SKM-1 treated with dmso at 0.1 percent for 144 hours (cell line): ENCODE data around the gene LRRC34.

ENCODE experiments used
- DNase-seq: peaks from one replicate; lab custom pipeline; 2025; ENCODE audit not compliant: unreplicated experiment; lab: John Stamatoyannopoulos, UW

Gene LRRC34

DNA sequence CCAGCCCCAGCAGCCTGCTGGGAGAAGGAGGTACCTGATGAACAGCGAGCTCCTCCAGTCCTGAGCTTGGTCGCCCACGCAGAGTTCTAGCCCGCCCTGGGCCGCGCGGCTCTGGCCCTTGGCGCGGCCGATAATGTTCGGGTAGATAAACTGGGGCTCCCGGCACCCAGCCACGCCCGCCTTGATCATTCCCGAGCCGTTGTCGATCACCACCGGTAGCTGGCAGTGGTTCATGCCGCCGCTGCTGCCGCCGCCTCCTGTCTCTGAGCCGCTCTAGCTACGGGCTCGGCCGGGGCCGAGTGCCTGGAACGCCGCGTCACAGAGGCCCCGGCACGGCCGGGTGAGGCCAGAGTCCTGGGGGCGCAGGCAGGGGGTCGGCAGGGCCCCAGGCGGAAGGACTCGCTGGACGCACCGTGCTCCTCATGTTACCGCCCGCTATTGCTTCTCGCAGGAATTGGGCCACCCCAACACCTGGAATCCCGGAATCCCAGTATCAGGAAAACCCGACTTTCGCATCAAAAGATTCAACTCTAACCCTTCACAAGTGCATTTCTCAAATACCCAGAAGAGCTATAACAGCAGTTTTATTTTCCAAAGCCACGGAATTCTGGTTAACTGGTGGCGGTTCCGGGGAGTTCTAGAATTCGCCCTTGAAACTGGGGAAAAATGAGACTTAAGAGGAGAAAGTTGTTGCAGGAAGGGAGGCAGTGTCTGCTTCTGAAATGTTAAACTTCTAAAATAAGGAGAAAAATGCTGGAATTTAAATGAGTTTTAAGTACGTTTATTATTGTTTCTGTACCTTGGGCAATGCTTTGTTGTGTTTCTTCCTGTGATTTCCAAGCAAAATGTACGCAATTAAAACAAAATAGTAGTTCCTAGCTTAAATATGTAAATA lies 43.2 kb downstream of the LRRC34 start, which contains the start of gene ACTRT3:
Gene ACTRT3 (minus strand): TSS at position 275 of the 895 bp plus-strand sequence. CDS start 41 bp downstream, at position 234.
- DNase-seq: peak; percentile 37

DNA sequence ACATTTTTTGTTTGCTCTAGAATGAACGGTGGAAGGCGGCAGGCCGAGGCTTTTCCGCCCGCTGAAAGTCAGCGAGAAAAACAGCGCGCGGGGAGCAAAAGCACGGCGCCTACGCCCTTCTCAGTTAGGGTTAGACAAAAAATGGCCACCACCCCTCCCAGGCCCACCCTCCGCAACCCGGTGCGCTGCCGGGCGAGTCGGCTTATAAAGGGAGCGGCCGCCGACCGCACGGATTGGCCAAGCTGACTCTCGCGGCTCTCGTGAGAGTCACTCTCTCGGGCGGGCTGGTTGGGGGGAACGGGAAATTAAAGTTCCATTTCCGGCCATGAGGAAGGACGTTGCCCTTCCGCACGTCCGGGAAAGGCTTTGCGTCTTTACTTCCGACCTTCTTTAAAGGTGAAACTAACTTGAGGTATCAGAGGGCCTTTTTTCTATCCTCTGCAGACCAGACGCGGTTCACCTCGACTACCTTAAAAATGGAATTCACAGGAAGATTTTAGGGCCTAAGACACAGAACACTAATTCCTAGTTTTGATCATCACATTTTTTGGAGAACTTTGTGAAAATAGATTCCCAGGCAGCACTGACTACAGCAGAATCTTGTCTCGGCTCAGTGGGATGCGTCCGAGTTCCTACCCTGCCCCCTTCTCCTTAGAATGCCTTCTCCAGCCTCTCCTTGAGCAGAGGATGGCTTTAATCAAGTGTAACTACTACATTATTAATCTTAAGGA lies 47.7 kb downstream of the LRRC34 start, which contains the start of gene TERC:
Gene TERC (minus strand): TSS at position 179 of the 731 bp plus-strand sequence.
- peak; percentile 35 for DNase-seq

- peak; percentile 76 for DNase-seq
These were observed 48.3 kb downstream of the LRRC34 start for GRCh38 chr3:169764312-169764881.

GRCh38 chr3:169760479-169760878 lies 52.2 kb downstream of the LRRC34 start:
- no peak for DNase-seq

DNA sequence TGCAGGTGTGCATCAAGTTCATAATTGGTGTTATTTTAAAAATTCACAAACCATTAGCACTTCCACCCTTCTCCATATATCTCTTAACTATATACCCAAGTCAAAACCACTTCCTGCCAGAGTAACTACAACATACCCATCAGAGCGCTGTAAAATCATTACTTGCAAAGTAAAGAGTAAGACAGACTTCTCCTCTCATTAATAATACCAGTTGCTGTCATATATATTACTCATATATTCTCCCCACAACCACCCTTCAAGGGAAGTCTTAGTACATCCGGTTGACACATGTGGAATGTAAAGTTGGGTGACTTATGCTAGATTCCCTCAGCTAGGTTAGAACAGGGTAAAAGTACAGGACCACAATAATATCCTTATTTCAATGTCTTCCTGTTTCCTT lies 53.4 kb downstream of the LRRC34 start:
- no peak for DNase-seq

DNA sequence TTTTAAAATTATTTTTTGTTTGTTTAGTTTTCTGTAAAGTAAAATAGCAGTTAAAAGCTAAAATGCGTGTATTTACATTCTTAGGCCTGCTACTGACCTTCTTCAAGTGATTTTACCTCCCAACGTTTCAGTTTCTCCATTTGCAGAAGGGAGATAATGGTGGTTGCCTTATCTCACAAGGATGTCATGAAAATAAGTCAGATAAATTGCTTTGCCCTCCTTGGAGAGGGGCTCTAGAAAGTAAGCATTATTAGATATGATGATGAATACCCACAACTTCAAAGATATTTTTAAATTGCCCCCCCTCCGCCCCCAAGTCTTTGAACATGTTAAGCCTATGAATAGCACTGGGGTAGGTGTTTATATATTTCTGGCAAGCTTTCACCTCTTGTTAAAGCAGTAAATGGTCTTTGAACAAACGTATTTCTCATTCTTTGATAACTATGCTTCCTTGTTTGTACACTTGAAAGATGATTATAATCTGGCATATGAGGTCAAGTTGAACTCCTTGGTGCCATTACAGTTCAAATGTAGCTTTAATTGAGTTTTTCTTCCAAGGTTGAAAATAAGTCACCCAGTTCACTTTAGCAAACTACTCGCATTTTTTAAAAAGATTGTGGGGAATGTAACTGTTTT lies 54.2 kb downstream of the LRRC34 start:
- no peak for DNase-seq

- DNase-seq: no peak
These were observed 57.2 kb downstream of the LRRC34 start for GRCh38 chr3:169755488-169755887.

DNA sequence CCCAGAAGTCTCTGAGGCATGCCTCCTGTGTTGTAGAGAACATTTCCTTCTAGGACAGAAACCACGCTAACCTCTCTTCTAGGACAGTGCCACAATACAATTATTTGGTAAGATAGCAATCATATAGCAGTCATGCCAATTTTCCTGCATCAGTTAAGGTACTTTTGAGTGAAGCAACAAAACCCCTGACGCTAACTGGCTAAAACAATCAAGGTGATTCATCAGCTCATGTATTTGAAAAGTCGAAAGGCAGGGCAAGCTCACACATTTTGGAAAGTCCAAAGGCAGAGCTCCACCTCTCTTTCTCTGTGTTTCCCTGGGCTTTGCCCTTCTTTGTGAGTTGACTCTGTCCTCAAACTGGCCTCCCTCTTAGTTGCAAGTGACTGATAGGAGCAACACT lies 58.0 kb downstream of the LRRC34 start:
- no peak for DNase-seq

GRCh38 chr3:169751875-169752274 lies 60.8 kb downstream of the LRRC34 start:
- DNase-seq: no peak

GRCh38 chr3:169750665-169751064 lies 62.0 kb downstream of the LRRC34 start:
- DNase-seq: no peak

DNA sequence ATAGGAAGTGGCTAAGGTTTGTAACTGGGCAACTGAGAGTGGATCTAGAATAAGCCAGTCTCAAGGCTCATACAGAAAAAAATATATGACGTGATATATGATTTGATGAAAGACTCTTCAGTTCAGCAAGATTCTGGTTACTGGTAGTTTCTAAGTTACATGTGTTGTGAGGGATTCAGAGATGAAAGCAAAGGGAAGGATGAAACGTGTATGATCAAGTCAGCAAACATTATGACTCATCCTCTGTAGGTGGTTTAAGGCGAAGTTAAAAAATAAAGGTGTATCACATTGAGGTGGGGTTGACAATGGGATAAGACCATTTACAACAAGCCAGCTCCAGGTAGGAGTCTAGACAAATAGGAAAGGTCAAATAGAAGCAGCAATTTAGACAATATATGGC lies 64.0 kb downstream of the LRRC34 start:
- no peak for DNase-seq

- DNase-seq: peak; percentile 45
These were observed 65.8 kb downstream of the LRRC34 start for GRCh38 chr3:169746924-169747323.

DNA sequence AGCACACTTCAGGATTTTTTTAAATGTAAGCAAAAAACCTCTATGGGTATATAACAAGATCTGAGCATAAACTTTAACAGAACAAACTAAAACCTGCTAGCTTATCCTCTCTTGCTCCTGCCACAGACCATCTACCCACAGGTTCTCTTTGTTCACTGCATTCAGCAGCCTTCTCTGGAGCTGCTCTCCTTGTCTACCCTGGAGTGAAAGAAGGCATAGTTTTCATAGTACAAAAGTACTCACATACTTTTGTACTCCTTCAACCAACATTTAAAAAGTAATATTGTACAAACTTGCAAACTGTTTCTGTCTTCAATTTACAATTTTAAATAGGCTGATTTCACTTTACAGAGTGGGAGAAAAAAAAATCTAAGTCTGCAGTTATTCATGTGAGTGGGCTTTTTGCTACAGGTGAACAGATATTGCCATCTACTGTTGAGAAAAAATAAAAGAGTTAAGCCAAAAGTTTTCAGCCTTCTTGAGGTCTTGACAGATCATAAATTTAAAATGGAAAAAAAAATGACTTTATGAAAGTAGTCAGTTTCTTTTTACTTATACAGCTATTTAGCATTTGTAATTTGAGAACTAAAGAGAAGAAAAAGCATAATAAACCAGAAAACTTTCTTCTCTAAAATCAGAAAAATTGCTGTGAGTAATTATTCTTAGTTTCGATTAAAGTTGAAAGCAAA lies 68.2 kb downstream of the LRRC34 start:
- no peak for DNase-seq
